PC-9 (cell line): ENCODE data around the gene CTPS2. TPM values are rescaled to one million over a fixed set of nuclear protein-coding genes. Genes with fewer than 3 reads are reported as not detected.
"Not testable (repeated sequence)": the region's sequence is repeated elsewhere in the genome, so short reads cannot be mapped to it uniquely, and the experiment has no call there.

Source experiments
- BruUV-seq: library from RNA; stranded (reverse); fragments of 400-500 nt; replicated peaks from 2 replicates; lab custom pipeline; 2021; lab: Mats Ljungman, UMichigan
- CTCF ChIA-PET: fragments of 300-600 bp; sonication (Branson Sonifier 250); formaldehyde crosslinking; loops from one replicate; lab custom pipeline; 2022; ENCODE audit warnings: antibody characterized with exemption; lab: Charles Lee
- POLR2A ChIA-PET: fragments of 300-600 bp; sonication (Branson Sonifier 250); formaldehyde crosslinking; loops from one replicate; lab custom pipeline; 2022; ENCODE audit warnings: antibody characterized with exemption; ENCODE audit not compliant: unreplicated experiment; lab: Charles Lee
- DNase-seq, 2 experiments: peaks; one replicate each; pipeline versions ENCODE4 v3.0.0 to v3.0.0-alpha.2; 2015 to 2022; ENCODE audit warnings: mixed read lengths in 1 of 2
- H2AFZ ChIP-seq: fragments of 200-600 bp; sonication (generic); 2 replicates; pipeline ENCODE4 v1.8.1; 2017; ENCODE audit warnings: antibody characterized with exemption
- H3F3A ChIP-seq: fragments of 200-600 bp; sonication (generic); 2 replicates; pipeline ENCODE4 v1.8.1; 2017; ENCODE audit warnings: antibody characterized with exemption, mild to moderate bottlenecking, low read depth; ENCODE audit not compliant: insufficient read depth
- H3K27ac ChIP-seq: fragments of 200-600 bp; sonication (generic); 2 replicates; pipeline ENCODE4 v1.6.1; 2016; ENCODE audit warnings: mixed run types
- H3K27me3 ChIP-seq: fragments of 200-600 bp; sonication (generic); 2 replicates; pipeline ENCODE4 v1.6.1; 2016; ENCODE audit warnings: low read depth, mixed run types; ENCODE audit not compliant: insufficient read depth
- H3K36me3 ChIP-seq: fragments of 200-600 bp; sonication (generic); 2 replicates; pipeline ENCODE4 v1.6.1; 2016; ENCODE audit warnings: low read depth, mixed run types
- H3K4me1 ChIP-seq: fragments of 200-600 bp; sonication (generic); replicated peaks from 2 replicates; pipeline ENCODE4 v1.6.1; 2016; ENCODE audit warnings: mixed run types; ENCODE audit not compliant: insufficient read depth
- H3K4me2 ChIP-seq: fragments of 200-600 bp; sonication (generic); 2 replicates; pipeline ENCODE4 v1.6.1; 2017; ENCODE audit warnings: mixed run types
- H3K4me3 ChIP-seq: fragments of 200-600 bp; sonication (generic); 2 replicates; pipeline ENCODE4 v1.6.1; 2016; ENCODE audit warnings: mixed run types
- H3K79me2 ChIP-seq: fragments of 200-600 bp; sonication (generic); 2 replicates; pipeline ENCODE4 v1.6.1; 2017; ENCODE audit warnings: low read depth, mixed run types
- H3K9me2 ChIP-seq: fragments of 200-600 bp; sonication (generic); 2 replicates; pipeline ENCODE4 v1.8.1; 2017; ENCODE audit warnings: mild to moderate bottlenecking; ENCODE audit not compliant: insufficient read depth
- H3K9me3 ChIP-seq: fragments of 200-600 bp; sonication (generic); 2 replicates; pipeline ENCODE4 v1.8.1; 2016; ENCODE audit warnings: low read depth; ENCODE audit not compliant: insufficient read depth
- H4K20me1 ChIP-seq: fragments of 200-600 bp; sonication (generic); 2 replicates; pipeline ENCODE4 v1.8.1; 2017; ENCODE audit not compliant: insufficient read depth
- EZH2 ChIP-seq: fragments of 200-600 bp; sonication (generic); IDR thresholded peaks from 2 replicates; pipeline ENCODE4 v1.8.0; 2017; ENCODE audit warnings: antibody characterized with exemption, low read depth
- intact Hi-C: fragments of 100-400 bp; cut with micrococcal nuclease; formaldehyde crosslinking; loops from one replicate; pipeline ENCODE4 v1.10.0; 2022; ENCODE audit not compliant: unreplicated experiment
- total RNA-seq: library from RNA; stranded (reverse); gene quantifications from 2 replicates; pipeline ENCODE4 v1.2.3, GENCODE V29; 2021
- TF ChIP-seq, protein P1 (sequence below): fragments of 200-600 bp; sonication (generic); conservative IDR thresholded peaks from 2 replicates; pipeline ENCODE4 v1.6.1; 2017; ENCODE audit warnings: mixed run types, antibody characterized with exemption, mild to moderate bottlenecking, moderate library complexity

CTPS2 gene
- total RNA-seq, 1 experiment from 2014 or later = 15.8 TPM

- no peaks in the 10 kb centered on the region for H3K27me3 ChIP-seq
- intact Hi-C loops = loop anchor here (10.0 kb wide), 1 partner anchor 51 kb away; the partner anchor contains the start of gene S100G
- H4K20me1 ChIP-seq = no peaks in the 10 kb centered on the region
- H3K27ac ChIP-seq = no peak overlapping the region
- no peak for DNase-seq
- no peak for TF ChIP-seq EZH2
- TF ChIP-seq, protein P1, sequence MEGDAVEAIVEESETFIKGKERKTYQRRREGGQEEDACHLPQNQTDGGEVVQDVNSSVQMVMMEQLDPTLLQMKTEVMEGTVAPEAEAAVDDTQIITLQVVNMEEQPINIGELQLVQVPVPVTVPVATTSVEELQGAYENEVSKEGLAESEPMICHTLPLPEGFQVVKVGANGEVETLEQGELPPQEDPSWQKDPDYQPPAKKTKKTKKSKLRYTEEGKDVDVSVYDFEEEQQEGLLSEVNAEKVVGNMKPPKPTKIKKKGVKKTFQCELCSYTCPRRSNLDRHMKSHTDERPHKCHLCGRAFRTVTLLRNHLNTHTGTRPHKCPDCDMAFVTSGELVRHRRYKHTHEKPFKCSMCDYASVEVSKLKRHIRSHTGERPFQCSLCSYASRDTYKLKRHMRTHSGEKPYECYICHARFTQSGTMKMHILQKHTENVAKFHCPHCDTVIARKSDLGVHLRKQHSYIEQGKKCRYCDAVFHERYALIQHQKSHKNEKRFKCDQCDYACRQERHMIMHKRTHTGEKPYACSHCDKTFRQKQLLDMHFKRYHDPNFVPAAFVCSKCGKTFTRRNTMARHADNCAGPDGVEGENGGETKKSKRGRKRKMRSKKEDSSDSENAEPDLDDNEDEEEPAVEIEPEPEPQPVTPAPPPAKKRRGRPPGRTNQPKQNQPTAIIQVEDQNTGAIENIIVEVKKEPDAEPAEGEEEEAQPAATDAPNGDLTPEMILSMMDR = no peak
- no peaks in the 10 kb centered on the region for H3K4me1 ChIP-seq
- H3K9me2 ChIP-seq = no peaks in the 10 kb centered on the region
- H3K36me3 ChIP-seq = no peaks in the 10 kb centered on the region
- POLR2A ChIA-PET = no interaction called here
- CTCF ChIA-PET = no interaction called here
- H3K9me3 ChIP-seq = no peaks in the 10 kb centered on the region
- H3K4me2 ChIP-seq = no peak overlapping the region
- H2AFZ ChIP-seq = no peak overlapping the region
- no peak overlapping the region for H3K4me3 ChIP-seq
- no peaks in the 10 kb centered on the region for H3F3A ChIP-seq
- no peaks in the 10 kb centered on the region for H3K79me2 ChIP-seq
- no TSS peak for BruUV-seq
These were observed 108.6 kb downstream of the CTPS2 start for GRCh38 chrX:16603822-16604221.

- H3K36me3 ChIP-seq, BruUV-seq, H2AFZ ChIP-seq, H3K9me2 ChIP-seq, H3K9me3 ChIP-seq, DNase-seq, POLR2A ChIA-PET, H3F3A ChIP-seq, H3K4me3 ChIP-seq, H3K27me3 ChIP-seq, H3K79me2 ChIP-seq, H3K4me2 ChIP-seq, CTCF ChIA-PET, H4K20me1 ChIP-seq, H3K4me1 ChIP-seq, H3K27ac ChIP-seq: not testable (repeated sequence)
- intact Hi-C loops = loop anchor here (10.0 kb wide), 1 partner anchor 52 kb away; the partner anchor contains the start of gene S100G
These were observed 109.2 kb downstream of the CTPS2 start for GRCh38 chrX:16603235-16603634.

DNA sequence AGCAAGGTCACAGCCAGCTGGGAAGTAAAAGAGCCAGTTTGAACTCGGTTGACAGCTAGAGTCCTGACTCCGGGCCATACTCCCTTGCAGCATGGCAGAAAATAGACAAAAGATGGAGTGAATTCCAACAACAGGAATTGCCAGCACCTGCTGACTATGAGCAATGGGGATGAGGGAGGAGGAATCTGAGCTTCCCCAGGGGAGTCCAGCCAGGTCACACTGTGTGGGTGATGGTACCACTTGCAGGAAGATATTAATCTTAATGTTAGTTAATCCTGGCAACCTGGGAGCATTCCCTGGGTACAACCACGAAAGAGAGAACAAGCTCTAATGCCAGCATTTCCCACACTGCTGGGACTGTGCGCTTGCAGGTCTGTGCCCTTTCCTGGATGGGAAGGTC, 110.6 kb downstream of the CTPS2 start:
- Histone ChIP-seq H3K27ac (no peak overlapping the region), H2AFZ (no peak overlapping the region), H3K36me3 (no peaks in the 10 kb centered on the region), H3K4me1 (no peaks in the 10 kb centered on the region), H3K4me3 (no peak overlapping the region), H3K79me2 (no peaks in the 10 kb centered on the region), H3K27me3 (no peaks in the 10 kb centered on the region), H3K9me2 (no peaks in the 10 kb centered on the region), H3K9me3 (no peaks in the 10 kb centered on the region), H4K20me1 (no peaks in the 10 kb centered on the region), H3K4me2 (no peak overlapping the region), H3F3A (no peaks in the 10 kb centered on the region)
- CTCF ChIA-PET = no interaction called here
- POLR2A ChIA-PET = no interaction called here
- BruUV-seq = no TSS peak
- DNase-seq = no peak
- intact Hi-C loops = loop anchor here (10.0 kb wide), 1 partner anchor 53 kb away; the partner anchor contains the start of gene S100G
- TF ChIP-seq, protein P1 = no peak
- TF ChIP-seq EZH2 = no peak

DNA sequence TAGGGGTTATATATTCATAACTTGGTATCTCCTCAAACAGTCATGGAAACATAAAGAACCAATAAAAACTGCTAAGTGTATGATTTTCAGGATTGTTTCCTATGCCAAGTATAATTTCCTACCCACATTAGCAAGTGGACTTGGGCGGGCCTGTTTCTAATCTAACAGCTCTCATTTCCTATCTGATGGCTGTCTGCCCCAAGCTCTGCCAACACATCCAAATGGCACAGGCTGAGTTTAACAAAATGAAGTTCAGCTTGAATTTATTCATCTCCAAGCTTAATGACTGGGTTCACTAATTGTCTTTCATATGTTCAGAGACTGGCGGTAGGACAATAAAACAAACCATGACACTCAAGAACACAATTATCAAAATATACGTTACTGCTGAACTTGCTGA, 118.0 kb downstream of the CTPS2 start:
- no peaks in the 10 kb centered on the region for H3K4me1 ChIP-seq
- intact Hi-C loops = no loop called here
- H2AFZ ChIP-seq = no peak overlapping the region
- no peaks in the 10 kb centered on the region for H3K9me2 ChIP-seq
- BruUV-seq = no TSS peak
- H3K4me3 ChIP-seq = no peak overlapping the region
- ChIA-PET POLR2A (interaction anchor here (0.7 kb wide), 1 partner anchor 570 kb away, joined by 5 read pairs; no protein-coding TSS in a partner anchor), CTCF (no interaction called here)
- no peak overlapping the region for H3K4me2 ChIP-seq
- H4K20me1 ChIP-seq = no peaks in the 10 kb centered on the region
- H3F3A ChIP-seq = no peaks in the 10 kb centered on the region
- H3K79me2 ChIP-seq = no peaks in the 10 kb centered on the region
- H3K36me3 ChIP-seq = no peaks in the 10 kb centered on the region
- DNase-seq = no peak
- H3K27ac ChIP-seq = no peak overlapping the region
- no peaks in the 10 kb centered on the region for H3K27me3 ChIP-seq
- TF ChIP-seq, protein P1 = no peak
- TF ChIP-seq EZH2 = no peak
- H3K9me3 ChIP-seq = no peaks in the 10 kb centered on the region
